Articular chondrocyte of knee joint (primary cell): ENCODE results near the gene C16orf86. TPM values are rescaled to one million over a fixed set of nuclear protein-coding genes. Genes with fewer than 3 reads are reported as not detected.

Source experiments
- total RNA-seq: library from RNA; depleted of rRNA; stranded (reverse); fragments of >200 nt; gene quantifications from 2 replicates; pipeline ENCODE4 v1.2.3, GENCODE V29; 2012

C16orf86 gene, protein sequence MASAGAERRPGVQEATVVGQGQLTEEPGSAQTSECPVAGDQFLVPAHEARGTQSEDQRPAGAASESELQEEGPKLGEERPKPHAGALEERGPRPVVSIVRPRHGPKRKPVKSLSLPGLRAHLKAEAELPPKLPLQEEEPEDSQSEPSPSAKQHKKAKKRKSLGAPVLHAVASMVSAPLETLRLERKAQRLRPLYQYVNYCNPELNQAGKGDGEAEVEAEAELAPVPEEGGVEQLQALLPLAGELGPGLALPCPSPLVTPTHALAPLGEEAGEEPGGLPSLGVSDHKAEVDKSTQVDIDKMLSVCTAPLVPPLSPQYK
- 2.9 and 3.9 TPM in 2 replicates for total RNA-seq

DNA sequence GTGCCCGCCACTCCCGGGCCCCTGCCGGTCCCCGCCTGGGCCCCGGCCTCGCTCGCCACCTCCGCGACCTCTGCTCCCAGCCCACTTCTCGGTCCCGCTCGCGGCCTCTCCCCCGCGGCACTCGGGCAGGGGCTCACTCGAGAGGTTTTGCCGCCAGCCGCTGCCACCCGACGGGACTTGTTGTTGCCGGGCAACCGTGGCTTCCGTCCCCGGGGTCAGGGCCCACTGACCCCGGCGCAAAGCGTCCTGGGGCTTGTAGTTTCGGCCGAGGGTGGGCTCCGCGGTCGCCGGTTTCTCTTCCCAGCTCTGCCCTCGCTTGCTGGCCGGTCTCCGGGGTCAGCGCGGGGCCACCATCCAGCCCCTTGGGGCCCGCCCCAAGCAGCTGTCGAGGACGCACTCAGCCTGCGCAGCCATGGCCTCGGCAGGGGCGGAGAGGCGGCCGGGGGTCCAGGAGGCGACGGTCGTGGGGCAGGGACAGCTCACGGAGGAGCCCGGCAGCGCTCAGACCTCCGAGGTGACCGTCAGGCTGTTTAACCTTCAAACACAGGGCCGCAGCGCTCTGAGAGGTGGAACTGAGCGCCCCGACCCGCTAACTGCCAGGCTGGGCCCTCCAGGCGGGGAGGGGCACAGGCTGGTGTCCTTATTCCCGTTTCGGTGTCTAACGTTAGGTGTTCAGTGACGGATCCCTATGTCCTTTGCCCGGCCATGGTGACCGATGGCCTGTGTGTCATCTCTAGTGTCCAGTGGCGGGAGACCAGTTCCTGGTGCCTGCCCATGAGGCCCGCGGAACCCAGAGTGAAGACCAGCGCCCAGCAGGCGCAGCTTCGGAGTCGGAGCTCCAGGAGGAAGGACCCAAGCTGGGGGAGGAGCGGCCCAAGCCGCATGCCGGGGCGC, at the start of gene C16orf86, which contains the start of gene ENKD1:
C16orf86 (plus strand) TSS at position 256 of the 894 bp plus-strand sequence; CDS start at position 413, 157 bp downstream.
ENKD1 (minus strand) TSS at position 192 of the 894 bp plus-strand sequence. CDS start 308 bp downstream, outside the sequence.

DNA sequence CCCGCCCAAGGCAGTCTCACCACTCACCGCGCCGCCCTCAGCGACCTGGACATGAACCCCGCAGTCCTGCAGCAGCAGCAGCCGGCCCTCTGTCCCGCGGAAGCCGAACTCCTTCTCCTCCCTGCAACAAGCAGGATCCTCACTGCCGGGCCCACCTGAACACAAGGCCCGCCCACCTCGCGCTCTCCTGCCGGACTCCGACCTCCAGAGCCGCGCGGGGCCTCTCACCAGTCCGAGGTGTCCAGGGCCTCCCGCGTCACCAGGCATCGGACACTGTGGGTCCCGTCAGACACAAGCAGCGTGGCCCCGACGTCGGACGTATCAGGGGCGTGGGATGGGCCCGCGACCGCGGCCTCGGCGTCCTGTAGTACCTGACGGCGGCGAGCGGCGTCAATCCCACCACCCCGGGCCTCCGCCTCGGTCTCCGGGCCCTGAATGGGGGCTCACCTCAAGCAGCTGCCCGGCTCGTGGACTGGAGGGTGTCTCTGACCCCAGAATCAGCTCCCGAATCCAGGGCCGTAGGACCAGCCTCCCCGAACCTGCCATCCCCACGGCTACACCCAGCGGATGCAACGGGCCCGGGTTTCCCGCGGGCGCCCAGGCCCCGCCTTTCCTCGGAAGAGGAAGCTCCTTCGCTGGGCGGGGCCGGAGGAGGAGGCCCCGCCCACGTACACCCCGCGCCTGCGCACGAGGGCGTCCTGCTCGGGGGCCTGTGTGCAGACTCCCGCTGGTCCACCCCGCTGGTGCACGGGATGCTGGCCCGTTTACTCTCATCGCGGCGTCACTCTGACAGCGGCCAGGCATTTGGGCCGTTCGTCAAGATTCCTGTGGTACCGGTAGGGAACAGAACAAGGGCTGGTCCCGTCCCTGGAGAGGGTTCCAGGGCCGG, 6.7 kb upstream of the C16orf86 start, which contains the start of gene ACD:
ACD (minus strand) TSS at position 586 of the 889 bp plus-strand sequence; CDS start at position 546, 40 bp downstream.

GRCh38 chr16:67660564-67661028, 6.0 kb upstream of the C16orf86 start, which contains the start of gene PARD6A:
TSS of gene PARD6A (plus strand) at chr16:67660960. CDS start at chr16:67661039, 79 bp downstream.

Other genes starting within 250 kb of the C16orf86 start
- gene HSD11B2, start 235.7 kb upstream of the C16orf86 start, total RNA-seq = 0.11 TPM in 1 of 2 replicates, not detected in the other
- 86.0 and 99.0 TPM in 2 replicates for gene ATP6V0D1, start 185.7 kb upstream of the C16orf86 start, total RNA-seq
- not detected in 2 replicates for gene AGRP, start 183.3 kb upstream of the C16orf86 start, total RNA-seq
- gene RIPOR1, start 138.0 kb upstream of the C16orf86 start, total RNA-seq = 25.7 and 26.1 TPM in 2 replicates
- 29.7 and 30.7 TPM in 2 replicates for gene CTCF, start 104.3 kb upstream of the C16orf86 start, total RNA-seq
- gene CARMIL2, start 21.7 kb upstream of the C16orf86 start, total RNA-seq = 0.11 and 0.13 TPM in 2 replicates
- gene ACD, start 6.6 kb upstream of the C16orf86 start, total RNA-seq = 13.2 and 15.8 TPM in 2 replicates
- 0.78 and 0.86 TPM in 2 replicates for gene PARD6A, start 5.9 kb upstream of the C16orf86 start, total RNA-seq
- gene ENKD1, start 64 bp upstream of the C16orf86 start, total RNA-seq = 12.0 and 13.5 TPM in 2 replicates
- gene GFOD2, start 52.5 kb downstream of the C16orf86 start, total RNA-seq = 11.6 and 12.6 TPM in 2 replicates
- 4.8 and 6.9 TPM in 2 replicates for gene RANBP10, start 139.7 kb downstream of the C16orf86 start, total RNA-seq
- 1.2 and 2.1 TPM in 2 replicates for gene TSNAXIP1, start 140.1 kb downstream of the C16orf86 start, total RNA-seq
- 15.7 and 17.7 TPM in 2 replicates for gene THAP11, start 175.5 kb downstream of the C16orf86 start, total RNA-seq
- gene NUTF2, start 180.1 kb downstream of the C16orf86 start, total RNA-seq = 96.1 and 188 TPM in 2 replicates
- 21.3 and 25.9 TPM in 2 replicates for gene CENPT, start 180.9 kb downstream of the C16orf86 start, total RNA-seq
- gene EDC4, start 206.2 kb downstream of the C16orf86 start, total RNA-seq = 35.5 and 39.6 TPM in 2 replicates
- gene NRN1L, start 218.1 kb downstream of the C16orf86 start, total RNA-seq = 0.32 TPM in 1 of 2 replicates, not detected in the other
- gene PSKH1, start 226.4 kb downstream of the C16orf86 start, total RNA-seq = 15.2 and 15.4 TPM in 2 replicates